Neural cell (in vitro differentiated cells): ENCODE measurements around the gene POLN. TPM values are rescaled to one million over a fixed set of nuclear protein-coding genes. Genes with fewer than 3 reads are reported as not detected.

Experiments used
- H2AFZ ChIP-seq: fragments of 200-600, 300-800 bp; sonication (generic), shearing (Covaris generic); 2 replicates; pipeline ENCODE4 v1.6.0; 2014; ENCODE audit warnings: low read depth, mild to moderate bottlenecking, antibody characterized with exemption, low read length, moderate library complexity
- H3F3A ChIP-seq: fragments of 200-600 bp; shearing (Covaris generic); 2 replicates; pipeline ENCODE4 v1.6.1; 2016; ENCODE audit warnings: mild to moderate bottlenecking, moderate library complexity, mixed read lengths, antibody characterized with exemption, low read length; ENCODE audit not compliant: insufficient read depth, poor library complexity, severe bottlenecking
- H3K27ac ChIP-seq: fragments of 200-600, 300-800 bp; sonication (generic), shearing (Covaris generic); 2 replicates; pipeline ENCODE4 v1.5.1; 2014; ENCODE audit warnings: mild to moderate bottlenecking, low read length, moderate library complexity
- H3K27me3 ChIP-seq: fragments of 300-800, 200-600 bp; sonication (generic), shearing (Covaris generic); 2 replicates; pipeline ENCODE4 v1.6.0; 2014; ENCODE audit warnings: mild to moderate bottlenecking, low read depth, low read length, moderate library complexity; ENCODE audit not compliant: insufficient read depth
- H3K36me3 ChIP-seq: fragments of 300-800, 200-600 bp; sonication (generic), shearing (Covaris generic); 2 replicates; pipeline ENCODE4 v1.5.1; 2014; ENCODE audit warnings: mild to moderate bottlenecking, antibody characterized with exemption, low read length, moderate library complexity; ENCODE audit not compliant: insufficient read depth
- H3K4me2 ChIP-seq: fragments of 300-800, 200-600 bp; sonication (generic), shearing (Covaris generic); 2 replicates; pipeline ENCODE4 v1.6.0; 2014; ENCODE audit warnings: mild to moderate bottlenecking, low read length
- H3K4me3 ChIP-seq: fragments of 300-800, 200-600 bp; sonication (generic), shearing (Covaris generic); 2 replicates; pipeline ENCODE4 v1.5.1; 2014; ENCODE audit warnings: mild to moderate bottlenecking, low read length, moderate library complexity
- H3K79me2 ChIP-seq: fragments of 200-600 bp; shearing (Covaris generic); replicated peaks from 2 replicates; pipeline ENCODE4 v1.6.0; 2014; ENCODE audit warnings: mild to moderate bottlenecking, low read length, moderate library complexity; ENCODE audit not compliant: insufficient read depth
- H3K9ac ChIP-seq: fragments of 300-800, 200-600 bp; sonication (generic), shearing (Covaris generic); 2 replicates; pipeline ENCODE4 v1.6.1; 2016; ENCODE audit warnings: mild to moderate bottlenecking, low read length, mixed read lengths
- H3K9me2 ChIP-seq: fragments of 200-600 bp; shearing (Covaris generic); 2 replicates; pipeline ENCODE4 v1.6.1; 2016; ENCODE audit warnings: mild to moderate bottlenecking, low read length, mixed read lengths; ENCODE audit not compliant: insufficient read depth
- H3K9me3 ChIP-seq: fragments of 200-600, 300-800 bp; sonication (generic), shearing (Covaris generic); 2 replicates; pipeline ENCODE4 v1.6.1; 2016; ENCODE audit warnings: mild to moderate bottlenecking, mixed run types, low read length, moderate library complexity, mixed read lengths
- H4K20me1 ChIP-seq: fragments of 200-600 bp; shearing (Covaris generic); 2 replicates; pipeline ENCODE4 v1.6.1; 2016; ENCODE audit warnings: mild to moderate bottlenecking, mixed run types; ENCODE audit not compliant: insufficient read depth
- EP300 ChIP-seq: fragments of 450-650 bp; conservative IDR thresholded peaks from 2 replicates; pipeline ENCODE4 v1.6.1; 2014; ENCODE audit warnings: antibody characterized with exemption, mild to moderate bottlenecking, moderate library complexity; ENCODE audit not compliant: poor library complexity, severe bottlenecking
- EZH2 ChIP-seq: fragments of 200-600, 300-800 bp; shearing (Covaris generic), sonication (generic); IDR thresholded peaks from 2 replicates; pipeline ENCODE4 v1.6.1; 2014; ENCODE audit warnings: antibody characterized with exemption, low read length, borderline replicate concordance, mild to moderate bottlenecking; ENCODE audit not compliant: insufficient read depth, poor library complexity, severe bottlenecking
- MXI1 ChIP-seq: fragments of 450-650 bp; conservative IDR thresholded peaks from 2 replicates; pipeline ENCODE4 v1.6.1; 2014; ENCODE audit warnings: antibody characterized with exemption, mild to moderate bottlenecking; ENCODE audit not compliant: poor library complexity, severe bottlenecking
- POLR2AphosphoS5 ChIP-seq: IDR thresholded peaks from 2 replicates; pipeline ENCODE4 v1.6.1; 2012
- RAD21 ChIP-seq: fragments of 450-650 bp; conservative IDR thresholded peaks from 2 replicates; pipeline ENCODE4 v1.6.1; 2014; ENCODE audit warnings: antibody characterized with exemption, mild to moderate bottlenecking, moderate library complexity
- SMC3 ChIP-seq: fragments of 450-650 bp; conservative IDR thresholded peaks from 2 replicates; pipeline ENCODE4 v1.6.1; 2014; ENCODE audit warnings: antibody characterized with exemption, mild to moderate bottlenecking, moderate library complexity; ENCODE audit not compliant: poor library complexity
- TAF1 ChIP-seq: IDR thresholded peaks from 2 replicates; pipeline ENCODE4 v1.6.1; 2012; ENCODE audit warnings: low read depth
- polyA plus RNA-seq: library from polyadenylated mRNA; depleted of rRNA; stranded (reverse); fragments of >200 nt; gene quantifications from 2 replicates; pipeline ENCODE4 v1.2.3, GENCODE V29; 2014
- TF ChIP-seq, protein P1 (sequence below): IDR thresholded peaks from 2 replicates; pipeline ENCODE4 v1.6.1; 2012; ENCODE audit warnings: borderline replicate concordance
- TF ChIP-seq, protein P2 (sequence below): fragments of 450-650 bp; IDR thresholded peaks from 2 replicates; pipeline ENCODE4 v1.5.1; 2014; ENCODE audit warnings: antibody characterized with exemption, mild to moderate bottlenecking, moderate library complexity; ENCODE audit not compliant: poor library complexity, severe bottlenecking

POLN gene
- polyA plus RNA-seq, 1 donor from 2014 or later = 1.1 TPM

DNA sequence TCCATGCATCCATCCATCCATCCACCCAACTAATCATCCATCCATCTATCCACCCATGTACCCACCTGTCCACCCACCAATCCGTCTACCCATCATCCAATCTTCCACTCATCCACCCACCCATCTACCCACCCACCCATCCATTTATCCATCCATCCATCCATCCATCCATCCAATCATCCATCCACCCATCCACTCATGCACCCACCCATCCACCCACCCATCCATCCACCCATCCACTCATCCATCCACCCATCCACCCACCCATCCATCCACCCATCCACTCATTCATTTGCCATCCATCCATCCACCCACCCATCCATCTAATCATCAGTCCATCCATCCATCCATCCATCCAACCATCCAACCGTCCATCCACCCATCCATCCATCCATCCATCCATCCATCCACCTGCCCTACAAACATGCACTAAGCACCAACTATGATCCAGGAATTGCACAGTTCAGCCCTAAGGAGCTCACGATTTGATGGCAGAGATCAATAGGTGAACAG is 41.3 kb upstream of the POLN start:
- Histone ChIP-seq H3K27me3 (no peaks in the 10 kb centered on the region), H4K20me1 (no peaks in the 10 kb centered on the region), H3K36me3 (no peaks in the 10 kb centered on the region), H3K4me2 (no peak overlapping the region), H3K27ac (no peak overlapping the region), H3K79me2 (no peaks in the 10 kb centered on the region), H3F3A (no peaks in the 10 kb centered on the region), H3K9ac (no peak overlapping the region), H3K9me2 (no peaks in the 10 kb centered on the region), H3K4me3 (no peak overlapping the region), H3K9me3 (no peaks in the 10 kb centered on the region), H2AFZ (no peak overlapping the region)
- TF ChIP-seq, protein P1, sequence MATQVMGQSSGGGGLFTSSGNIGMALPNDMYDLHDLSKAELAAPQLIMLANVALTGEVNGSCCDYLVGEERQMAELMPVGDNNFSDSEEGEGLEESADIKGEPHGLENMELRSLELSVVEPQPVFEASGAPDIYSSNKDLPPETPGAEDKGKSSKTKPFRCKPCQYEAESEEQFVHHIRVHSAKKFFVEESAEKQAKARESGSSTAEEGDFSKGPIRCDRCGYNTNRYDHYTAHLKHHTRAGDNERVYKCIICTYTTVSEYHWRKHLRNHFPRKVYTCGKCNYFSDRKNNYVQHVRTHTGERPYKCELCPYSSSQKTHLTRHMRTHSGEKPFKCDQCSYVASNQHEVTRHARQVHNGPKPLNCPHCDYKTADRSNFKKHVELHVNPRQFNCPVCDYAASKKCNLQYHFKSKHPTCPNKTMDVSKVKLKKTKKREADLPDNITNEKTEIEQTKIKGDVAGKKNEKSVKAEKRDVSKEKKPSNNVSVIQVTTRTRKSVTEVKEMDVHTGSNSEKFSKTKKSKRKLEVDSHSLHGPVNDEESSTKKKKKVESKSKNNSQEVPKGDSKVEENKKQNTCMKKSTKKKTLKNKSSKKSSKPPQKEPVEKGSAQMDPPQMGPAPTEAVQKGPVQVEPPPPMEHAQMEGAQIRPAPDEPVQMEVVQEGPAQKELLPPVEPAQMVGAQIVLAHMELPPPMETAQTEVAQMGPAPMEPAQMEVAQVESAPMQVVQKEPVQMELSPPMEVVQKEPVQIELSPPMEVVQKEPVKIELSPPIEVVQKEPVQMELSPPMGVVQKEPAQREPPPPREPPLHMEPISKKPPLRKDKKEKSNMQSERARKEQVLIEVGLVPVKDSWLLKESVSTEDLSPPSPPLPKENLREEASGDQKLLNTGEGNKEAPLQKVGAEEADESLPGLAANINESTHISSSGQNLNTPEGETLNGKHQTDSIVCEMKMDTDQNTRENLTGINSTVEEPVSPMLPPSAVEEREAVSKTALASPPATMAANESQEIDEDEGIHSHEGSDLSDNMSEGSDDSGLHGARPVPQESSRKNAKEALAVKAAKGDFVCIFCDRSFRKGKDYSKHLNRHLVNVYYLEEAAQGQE = no peak

DNA sequence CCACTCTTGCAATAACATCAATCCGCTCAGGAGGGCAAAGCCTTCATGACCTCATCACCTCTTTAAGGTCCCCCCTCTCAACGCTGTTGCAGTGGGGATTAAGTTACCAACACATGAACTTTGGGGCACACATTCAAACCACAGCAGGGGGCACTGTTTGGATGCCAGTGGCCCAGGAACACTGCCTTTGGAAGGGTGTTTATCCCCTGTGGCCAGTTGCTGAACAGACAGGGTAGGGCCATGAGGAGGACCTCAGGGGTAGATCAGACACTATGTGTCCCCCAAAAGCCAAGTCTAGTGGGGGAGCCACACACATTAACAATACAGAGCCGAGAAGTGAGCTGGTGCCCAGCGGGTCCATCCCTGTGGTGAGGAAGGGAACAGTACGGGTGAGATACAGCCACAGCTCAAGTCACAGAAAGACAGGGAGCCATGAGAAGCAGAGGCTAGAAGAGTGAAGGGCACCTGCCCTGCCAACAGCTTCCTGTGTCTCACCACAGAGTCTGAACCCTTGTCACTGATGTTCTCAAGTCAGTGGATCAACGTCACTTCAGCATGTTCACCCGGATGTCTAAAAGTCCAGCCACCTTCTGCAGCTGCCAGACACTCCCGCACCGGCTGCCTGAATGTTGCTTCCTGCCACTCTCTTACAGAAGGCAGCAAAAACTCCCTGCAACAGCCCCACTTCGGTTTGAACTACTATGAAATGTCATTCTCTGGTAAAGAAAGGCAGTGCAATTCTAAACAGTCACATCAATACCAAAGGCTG is 39.8 kb upstream of the POLN start:
- no peak overlapping the region for H2AFZ ChIP-seq
- H3K36me3 ChIP-seq = no peaks in the 10 kb centered on the region
- no peak overlapping the region for H3K4me3 ChIP-seq
- no peak overlapping the region for H3K4me2 ChIP-seq
- TF ChIP-seq MXI1 (no peak), TAF1 (no peak), POLR2AphosphoS5 (no peak), EZH2 (no peak), EP300 (no peak), RAD21 (no peak), SMC3 (no peak)
- TF ChIP-seq, protein P1 = no peak
- TF ChIP-seq, protein P2, sequence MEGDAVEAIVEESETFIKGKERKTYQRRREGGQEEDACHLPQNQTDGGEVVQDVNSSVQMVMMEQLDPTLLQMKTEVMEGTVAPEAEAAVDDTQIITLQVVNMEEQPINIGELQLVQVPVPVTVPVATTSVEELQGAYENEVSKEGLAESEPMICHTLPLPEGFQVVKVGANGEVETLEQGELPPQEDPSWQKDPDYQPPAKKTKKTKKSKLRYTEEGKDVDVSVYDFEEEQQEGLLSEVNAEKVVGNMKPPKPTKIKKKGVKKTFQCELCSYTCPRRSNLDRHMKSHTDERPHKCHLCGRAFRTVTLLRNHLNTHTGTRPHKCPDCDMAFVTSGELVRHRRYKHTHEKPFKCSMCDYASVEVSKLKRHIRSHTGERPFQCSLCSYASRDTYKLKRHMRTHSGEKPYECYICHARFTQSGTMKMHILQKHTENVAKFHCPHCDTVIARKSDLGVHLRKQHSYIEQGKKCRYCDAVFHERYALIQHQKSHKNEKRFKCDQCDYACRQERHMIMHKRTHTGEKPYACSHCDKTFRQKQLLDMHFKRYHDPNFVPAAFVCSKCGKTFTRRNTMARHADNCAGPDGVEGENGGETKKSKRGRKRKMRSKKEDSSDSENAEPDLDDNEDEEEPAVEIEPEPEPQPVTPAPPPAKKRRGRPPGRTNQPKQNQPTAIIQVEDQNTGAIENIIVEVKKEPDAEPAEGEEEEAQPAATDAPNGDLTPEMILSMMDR = no peak
- no peak overlapping the region for H3K9ac ChIP-seq
- H3K27ac ChIP-seq = no peak overlapping the region
- H4K20me1 ChIP-seq = no peaks in the 10 kb centered on the region
- no peaks in the 10 kb centered on the region for H3F3A ChIP-seq
- no peaks in the 10 kb centered on the region for H3K27me3 ChIP-seq
- no peaks in the 10 kb centered on the region for H3K79me2 ChIP-seq
- H3K9me2 ChIP-seq = no peaks in the 10 kb centered on the region
- H3K9me3 ChIP-seq = no peaks in the 10 kb centered on the region
